ENCODE measurements around the gene KCTD1. TPM values are rescaled to one million over a fixed set of nuclear protein-coding genes. Genes with fewer than 3 reads are reported as not detected.
A peak's percentile ranks its signal among the peaks of the same experiment; 100 is the strongest.

Gene KCTD1
- total and polyA plus RNA-seq, 10 of the 15 experiments (the other 5 are each of a cell fraction or from before 2014, with no cell fraction given): 1.5 to 13.4 (median 5.5) TPM

DNA sequence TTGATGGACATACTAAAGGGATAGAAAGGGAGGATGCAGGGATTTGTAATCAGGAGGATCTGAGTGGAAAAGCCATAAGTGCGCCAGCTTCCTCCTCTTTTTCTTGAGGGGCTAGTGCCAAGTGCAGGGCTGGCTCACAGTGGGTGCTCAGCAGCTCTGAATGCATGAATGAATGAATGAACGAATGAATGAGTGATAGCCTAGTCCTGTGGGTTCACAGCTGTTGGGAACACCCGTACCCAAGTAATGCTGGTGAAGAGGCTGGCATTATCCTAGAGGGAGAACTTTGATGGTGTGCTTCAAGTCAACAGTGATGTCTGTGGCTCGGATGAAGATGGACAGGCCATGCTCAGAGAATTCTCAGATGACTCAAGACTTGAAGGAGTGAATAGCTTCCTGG is 108.8 kb downstream of the KCTD1 start:
- H3K36me3 ChIP-seq (ENCODE audit: control insufficient read depth in 2 of 2, insufficient read depth in 2 of 2, low read length in 1 of 2): no peaks in the 10 kb centered on the region
- DNase-seq (ENCODE audit: low read depth, low spot score) (no peak), FAIRE-seq (no peak), ATAC-seq (no peak)
- ChIA-PET CTCF (interaction anchor here (0.9 to 3.8 kb wide), 7 partner anchors 9 to 109 kb away, joined by 3 to 12 read pairs (median 6); partner anchors contain the start of gene KCTD1), SMC1A (ENCODE audit: uncharacterized antibody, unreplicated experiment) (interaction anchor here (0.8 to 3.5 kb wide), 15 partner anchors 9 to 130 kb away, joined by 3 to 23 read pairs (median 3); no protein-coding TSS in a partner anchor), POLR2A (interaction anchor here (0.8 to 1.8 kb wide), 7 partner anchors 8 to 49 kb away, joined by 3 to 8 read pairs (median 4); no protein-coding TSS in a partner anchor), RAD21 (ENCODE audit: unreplicated experiment) (interaction anchor here (0.5 to 3.7 kb wide), 9 partner anchors 10 to 1950 kb away, joined by 3 to 12 read pairs (median 3); no protein-coding TSS in a partner anchor)
- H3K27ac ChIP-seq (ENCODE audit: control insufficient read depth, insufficient read depth): no peak overlapping the region
- no peak overlapping the region for H3K4me2 ChIP-seq (ENCODE audit: control insufficient read depth, insufficient read depth)
- H3K4me3 ChIP-seq: no peak overlapping the region
- peaks cover 10% of the 10 kb centered on the region; the same call in 1 of the 2 replicates for H3K4me1 ChIP-seq (ENCODE audit: control insufficient read depth, insufficient read depth, low read length)
- H3K9me3 ChIP-seq (replicated peaks; ENCODE audit: control insufficient read depth, insufficient read depth, low read length): no peaks in the 10 kb centered on the region; the same call in 2 of the 3 replicates
- no peaks in the 10 kb centered on the region for H3K79me2 ChIP-seq (ENCODE audit: control insufficient read depth, insufficient read depth, low read length)
- intact Hi-C loops (cut with micrococcal nuclease; ENCODE audit: unreplicated experiment) (no loop called here), in situ Hi-C loops (cut with MboI) (no loop called here)
- 51% methylated on average over 4 of the region's 4 CpGs for WGBS (ENCODE audit: insufficient coverage, insufficient replicate concordance, low lambda C conversion rate, missing lambda C conversion rate)
- no peak overlapping the region for H3K9ac ChIP-seq (ENCODE audit: control insufficient read depth, insufficient read depth, low read length)
- no TSS peak for BruUV-seq (replicated peaks)
- no peak overlapping the region for H2AFZ ChIP-seq (ENCODE audit: control insufficient read depth, low read depth, low read length)
- TF ChIP-seq ZNF24 (IDR thresholded peaks at IDR 0.05) (peak; percentile 76), BACH1 (IDR thresholded peaks at IDR 0.05; ENCODE audit: borderline replicate concordance) (no peak)
- H3K27me3 ChIP-seq (replicated peaks in 1 of 2; ENCODE audit: control insufficient read depth in 2 of 2, insufficient read depth in 2 of 2, low read length in 1 of 2): no peaks in the 10 kb centered on the region
- H4K20me1 ChIP-seq (ENCODE audit: control insufficient read depth, insufficient read depth): no peaks in the 10 kb centered on the region

DNA sequence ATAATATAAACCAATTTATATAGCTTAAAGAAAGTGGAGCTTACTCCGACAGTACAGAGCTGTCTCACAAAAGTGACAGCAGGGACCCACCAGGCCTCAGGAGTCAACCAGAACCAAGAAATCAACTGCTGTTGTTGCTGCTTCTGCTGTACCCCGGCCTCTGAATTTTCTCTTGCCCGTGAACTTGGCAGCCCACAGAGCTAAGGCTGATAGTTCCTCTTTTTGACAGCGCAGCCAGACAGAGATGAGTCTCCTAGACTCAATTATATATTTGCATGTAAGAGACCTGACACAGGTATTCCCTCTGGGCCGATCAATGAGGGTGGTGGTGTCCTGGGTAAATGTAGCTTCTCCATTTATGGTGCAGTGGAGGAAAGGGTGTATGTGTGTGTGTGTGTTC is 109.4 kb downstream of the KCTD1 start:
- BruUV-seq (replicated peaks): no TSS peak
- Histone ChIP-seq H2AFZ (ENCODE audit: control insufficient read depth, low read depth, low read length) (peak overlapping the region; percentile 64), H3K27me3 (replicated peaks in 1 of 2; ENCODE audit: control insufficient read depth in 2 of 2, insufficient read depth in 2 of 2, low read length in 1 of 2) (no peaks in the 10 kb centered on the region), H3K79me2 (ENCODE audit: control insufficient read depth, insufficient read depth, low read length) (no peaks in the 10 kb centered on the region), H3K4me1 (ENCODE audit: control insufficient read depth, insufficient read depth, low read length) (peaks cover 10% of the 10 kb centered on the region; the same call in 1 of the 2 replicates), H4K20me1 (ENCODE audit: control insufficient read depth, insufficient read depth) (no peaks in the 10 kb centered on the region), H3K9ac (ENCODE audit: control insufficient read depth, insufficient read depth, low read length) (no peak overlapping the region), H3K4me3 (no peak overlapping the region), H3K27ac (ENCODE audit: control insufficient read depth, insufficient read depth) (no peak overlapping the region), H3K9me3 (replicated peaks; ENCODE audit: control insufficient read depth, insufficient read depth, low read length) (no peaks in the 10 kb centered on the region), H3K4me2 (ENCODE audit: control insufficient read depth, insufficient read depth) (no peak overlapping the region; the same call in none of the 2 replicates), H3K36me3 (ENCODE audit: control insufficient read depth in 2 of 2, insufficient read depth in 2 of 2, low read length in 1 of 2) (no peaks in the 10 kb centered on the region)
- intact Hi-C loops (cut with micrococcal nuclease; ENCODE audit: unreplicated experiment): no loop called here
- FAIRE-seq: no peak
- ChIA-PET RAD21 (ENCODE audit: unreplicated experiment) (interaction anchor here (0.5 to 3.7 kb wide), 10 partner anchors 10 to 1950 kb away, joined by 3 to 12 read pairs (median 4); no protein-coding TSS in a partner anchor), CTCF (interaction anchor here (0.9 to 3.8 kb wide), 8 partner anchors 10 to 109 kb away, joined by 3 to 12 read pairs (median 6); partner anchors contain the start of gene KCTD1), POLR2A (interaction anchor here (0.8 to 1.8 kb wide), 6 partner anchors 9 to 49 kb away, joined by 3 to 8 read pairs (median 4); no protein-coding TSS in a partner anchor), SMC1A (ENCODE audit: uncharacterized antibody, unreplicated experiment) (interaction anchor here (0.8 to 3.5 kb wide), 15 partner anchors 10 to 55 kb away, joined by 3 to 23 read pairs (median 4); no protein-coding TSS in a partner anchor)
- ATAC-seq: peak; percentile 96
- WGBS (ENCODE audit: insufficient coverage, insufficient replicate concordance, low lambda C conversion rate, missing lambda C conversion rate): 12% methylated on average over 5 of the region's 5 CpGs
- DNase-seq (ENCODE audit: low read depth, low spot score): no peak
- in situ Hi-C loops (cut with MboI): no loop called here
- peak; percentile 45; the same call in 1 of the 2 replicates for TF ChIP-seq NBN (IDR thresholded peaks at IDR 0.05)
- TF ChIP-seq DPF2 (IDR thresholded peaks at IDR 0.05): peak; percentile 81
- TF ChIP-seq BCL11A (IDR thresholded peaks at IDR 0.05; ENCODE audit: low read depth, low read length): peak; percentile 40; the same call in 1 of the 2 replicates
- peak; percentile 53; the same call in 1 of the 2 replicates for TF ChIP-seq RUNX3 (IDR thresholded peaks at IDR 0.05; ENCODE audit: low read length)
- TF ChIP-seq NR2F1 (conservative IDR thresholded peaks at IDR 0.05): 0 out of 2 replicates have a peak, but pooled peaks have one; percentile 30
- TF ChIP-seq, protein P1, sequence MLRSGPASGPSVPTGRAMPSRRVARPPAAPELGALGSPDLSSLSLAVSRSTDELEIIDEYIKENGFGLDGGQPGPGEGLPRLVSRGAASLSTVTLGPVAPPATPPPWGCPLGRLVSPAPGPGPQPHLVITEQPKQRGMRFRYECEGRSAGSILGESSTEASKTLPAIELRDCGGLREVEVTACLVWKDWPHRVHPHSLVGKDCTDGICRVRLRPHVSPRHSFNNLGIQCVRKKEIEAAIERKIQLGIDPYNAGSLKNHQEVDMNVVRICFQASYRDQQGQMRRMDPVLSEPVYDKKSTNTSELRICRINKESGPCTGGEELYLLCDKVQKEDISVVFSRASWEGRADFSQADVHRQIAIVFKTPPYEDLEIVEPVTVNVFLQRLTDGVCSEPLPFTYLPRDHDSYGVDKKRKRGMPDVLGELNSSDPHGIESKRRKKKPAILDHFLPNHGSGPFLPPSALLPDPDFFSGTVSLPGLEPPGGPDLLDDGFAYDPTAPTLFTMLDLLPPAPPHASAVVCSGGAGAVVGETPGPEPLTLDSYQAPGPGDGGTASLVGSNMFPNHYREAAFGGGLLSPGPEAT (IDR thresholded peaks at IDR 0.05; ENCODE audit: low read depth): peak; percentile 29; the same call in 1 of the 2 replicates
- TF ChIP-seq, protein P2, sequence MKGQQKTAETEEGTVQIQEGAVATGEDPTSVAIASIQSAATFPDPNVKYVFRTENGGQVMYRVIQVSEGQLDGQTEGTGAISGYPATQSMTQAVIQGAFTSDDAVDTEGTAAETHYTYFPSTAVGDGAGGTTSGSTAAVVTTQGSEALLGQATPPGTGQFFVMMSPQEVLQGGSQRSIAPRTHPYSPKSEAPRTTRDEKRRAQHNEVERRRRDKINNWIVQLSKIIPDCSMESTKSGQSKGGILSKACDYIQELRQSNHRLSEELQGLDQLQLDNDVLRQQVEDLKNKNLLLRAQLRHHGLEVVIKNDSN (IDR thresholded peaks at IDR 0.05; ENCODE audit: borderline replicate concordance, extremely low read length, insufficient read depth, low read depth, low read length): no peak
- TF ChIP-seq IKZF1 (conservative IDR thresholded peaks at IDR 0.05): 0 out of 2 replicates have a peak, but pooled peaks have one; percentile 37
- peak; percentile 69 for TF ChIP-seq ATF7 (IDR thresholded peaks at IDR 0.05; ENCODE audit: low read depth)
- peak; percentile 64 to 66; a peak in 2 of 4 replicates for TF ChIP-seq IKZF2 (IDR thresholded peaks at IDR 0.05)
- 0 out of 2 replicates have a peak, but pooled peaks have one; percentile 32 for TF ChIP-seq CREB1 (IDR thresholded peaks at IDR 0.05; ENCODE audit: low read depth)
- 0 out of 2 replicates have a peak, but pooled peaks have one; percentile 29 for TF ChIP-seq CHD2 (IDR thresholded peaks at IDR 0.05; ENCODE audit: borderline replicate concordance, low read depth, low read length)
- peak; percentile 73 for TF ChIP-seq MTA2 (IDR thresholded peaks at IDR 0.05; ENCODE audit: low read depth)
- peak; percentile 54 for TF ChIP-seq FOXK2 (IDR thresholded peaks at IDR 0.05)
